Endodermal cell (in vitro differentiated cells): ENCODE measurements around the gene DAPK1. TPM values are rescaled to one million over a fixed set of nuclear protein-coding genes. Genes with fewer than 3 reads are reported as not detected.
A peak's percentile ranks its signal among the peaks of the same experiment; 100 is the strongest.

Source experiments
- DNase-seq: peaks from one replicate; pipeline ENCODE4 v3.0.0-alpha.2; 2017
- H3K27ac ChIP-seq: 2 replicates; pipeline ENCODE4 v1.5.1; 2013; ENCODE audit warnings: mild to moderate bottlenecking, low read depth, low read length, moderate library complexity
- H3K27me3 ChIP-seq: 2 replicates; pipeline ENCODE4 v1.6.1; 2013; ENCODE audit warnings: mild to moderate bottlenecking, low read length, moderate library complexity; ENCODE audit not compliant: insufficient read depth, control insufficient read depth, poor library complexity, severe bottlenecking
- H3K36me3 ChIP-seq: 2 replicates; pipeline ENCODE4 v1.7.0; 2013; ENCODE audit warnings: mild to moderate bottlenecking, low read length, moderate library complexity; ENCODE audit not compliant: control insufficient read depth, insufficient read depth
- H3K4me1 ChIP-seq: one replicate; pipeline ENCODE4 v1.7.0; 2013; ENCODE audit warnings: low read length; ENCODE audit not compliant: control insufficient read depth, insufficient read depth
- H3K4me3 ChIP-seq: 2 replicates; pipeline ENCODE4 v1.5.1; 2013; ENCODE audit warnings: mild to moderate bottlenecking, low read length, moderate library complexity
- H3K9ac ChIP-seq: 2 replicates; pipeline ENCODE4 v1.6.1; 2013; ENCODE audit warnings: mild to moderate bottlenecking, low read length, moderate library complexity; ENCODE audit not compliant: poor library complexity, severe bottlenecking; ENCODE audit errors: extremely low read depth
- H3K9me3 ChIP-seq: 2 replicates; pipeline ENCODE4 v1.6.1; 2013; ENCODE audit warnings: mild to moderate bottlenecking, low read length, moderate library complexity; ENCODE audit not compliant: control insufficient read depth
- H3K27ac Mint-ChIP-seq: 2 replicates; pipeline ENCODE4 v1.8.0; 2020; ENCODE audit warnings: mixed read lengths
- H3K27me3 Mint-ChIP-seq: 2 replicates; pipeline ENCODE4 v1.8.0; 2021; ENCODE audit warnings: mild to moderate bottlenecking, mixed read lengths; ENCODE audit not compliant: insufficient read depth
- H3K36me3 Mint-ChIP-seq: 2 replicates; pipeline ENCODE4 v1.8.0; 2020; ENCODE audit warnings: low read depth, mixed read lengths
- H3K4me1 Mint-ChIP-seq: 2 replicates; pipeline ENCODE4 v1.8.0; 2020; ENCODE audit warnings: mixed read lengths
- H3K4me3 Mint-ChIP-seq: 2 replicates; pipeline ENCODE4 v1.8.0; 2020; ENCODE audit warnings: mild to moderate bottlenecking, moderate library complexity, mixed read lengths
- H3K9me3 Mint-ChIP-seq: 2 replicates; pipeline ENCODE4 v1.8.0; 2020; ENCODE audit warnings: mild to moderate bottlenecking, mixed read lengths
- CTCF ChIP-seq: fragments of 200-600 bp; sonication (generic); conservative IDR thresholded peaks from 2 replicates; pipeline ENCODE4 v1.5.0; 2021; ENCODE audit warnings: antibody characterized with exemption, mild to moderate bottlenecking
- WGBS, 2 experiments: methylation state at CpG; one replicate each; pipeline versions ENCODE4 v1.1.5 to v1.1.7; 2013; ENCODE audit warnings: missing lambda C conversion rate in 2 of 2, mixed read lengths in 1 of 2; ENCODE audit not compliant: insufficient coverage in 1 of 2, insufficient read length in 1 of 2; 5-methylcytosine and 5-hydroxymethylcytosine counted together
- total RNA-seq, 2 donors: library from RNA; stranded (reverse); fragmentation: NEBNext Ultra II Directional in 1 of 2; extraction: Animal tissue kit (Norgen Biotek cat#: 25700) in 1 of 2; gene quantifications; 2 replicates in 1 of 2; 3 replicates in 1 of 2; pipeline ENCODE4 v1.2.1, GENCODE V29; 2021

DAPK1 gene
- total RNA-seq, 2 donors from 2014 or later = 117 to 139 TPM

- Mint-ChIP-seq H3K9me3 (no peaks in the 10 kb centered on the region), H3K36me3 (peaks cover 4% of the 10 kb centered on the region), H3K4me3 (no peak overlapping the region), H3K27me3 (peaks cover 22% of the 10 kb centered on the region), H3K4me1 (peaks cover 31% of the 10 kb centered on the region), H3K27ac (no peak overlapping the region)
- no peak overlapping the region for H3K27ac ChIP-seq
- H3K4me3 ChIP-seq = no peak overlapping the region
- H3K4me1 ChIP-seq = no peaks in the 10 kb centered on the region
- WGBS, 2 experiments = 69 to 79% methylated on average over 2 of the region's 2 CpGs
- no peaks in the 10 kb centered on the region for H3K9me3 ChIP-seq
- no peaks in the 10 kb centered on the region for H3K36me3 ChIP-seq
- no peak overlapping the region for H3K9ac ChIP-seq
- TF ChIP-seq CTCF = no peak
- no peaks in the 10 kb centered on the region for H3K27me3 ChIP-seq
- DNase-seq = no peak
These were observed 2.6 kb upstream of the DAPK1 start for GRCh38 chr9:87494970-87495471.

- TF ChIP-seq CTCF = no peak
- no peaks in the 10 kb centered on the region for H3K9me3 ChIP-seq
- H3K27ac Mint-ChIP-seq = peak overlapping the region; percentile 32
These were observed 525 bp upstream of the DAPK1 start for GRCh38 chr9:87497080-87497603.

GRCh38 chr9:87498046-87498810 is 561 bp downstream of the DAPK1 start:
- H3K4me1 Mint-ChIP-seq = peaks cover 30% of the 10 kb centered on the region
- Histone ChIP-seq H3K27ac (peak overlapping the region; percentile 92), H3K9me3 (no peaks in the 10 kb centered on the region), H3K36me3 (peaks cover 18% of the 10 kb centered on the region), H3K4me3 (peak overlapping the region; percentile 90), H3K4me1 (no peaks in the 10 kb centered on the region), H3K27me3 (no peaks in the 10 kb centered on the region), H3K9ac (peak overlapping the region; percentile 81)
- peak overlapping the region; percentile 93 for H3K4me3 Mint-ChIP-seq
- peaks cover 26% of the 10 kb centered on the region for H3K36me3 Mint-ChIP-seq
- WGBS, 2 experiments = 0% methylated on average over 17 to 80 of the region's 80 CpGs
- H3K27ac Mint-ChIP-seq = peak overlapping the region; percentile 95
- TF ChIP-seq CTCF = peak; percentile 69
- H3K27me3 Mint-ChIP-seq = peaks cover 6% of the 10 kb centered on the region
- H3K9me3 Mint-ChIP-seq = no peaks in the 10 kb centered on the region
- DNase-seq = peak; percentile 88

More at GRCh38 chr9:87497080-87497603, 525 bp upstream of the DAPK1 start:
- Mint-ChIP-seq H3K36me3 (peaks cover 21% of the 10 kb centered on the region), H3K9me3 (no peaks in the 10 kb centered on the region), H3K4me3 (peak overlapping the region; percentile 93), H3K27me3 (peaks cover 14% of the 10 kb centered on the region), H3K4me1 (peaks cover 34% of the 10 kb centered on the region)
- no peaks in the 10 kb centered on the region for H3K4me1 ChIP-seq
- H3K27ac ChIP-seq = no peak overlapping the region
- H3K27me3 ChIP-seq = no peaks in the 10 kb centered on the region
- H3K4me3 ChIP-seq = peak overlapping the region; percentile 90
- peak; percentile 57 for DNase-seq
- H3K9ac ChIP-seq = peak overlapping the region; percentile 81
- H3K36me3 ChIP-seq = peaks cover 11% of the 10 kb centered on the region
- WGBS, 2 experiments = 30 to 32% methylated on average over 10 to 15 of the region's 15 CpGs
